ENCODE results near the gene RPL27.
A peak's percentile ranks its signal among the peaks of the same experiment; 100 is the strongest.
"Not testable (repeated sequence)": the region's sequence is repeated elsewhere in the genome, so short reads cannot be mapped to it uniquely, and the experiment has no call there.

Gene RPL27

GRCh38 chr17:42997984-42998938, at the start of gene RPL27:
Gene RPL27 (plus strand): TSS chr17:42998419. CDS start chr17:42998751, 332 bp downstream.
- Histone ChIP-seq H3K9me3 (ENCODE audit: control insufficient read depth, insufficient read depth, low read depth, low read length) (no peaks in the 10 kb centered on the region), H3K9ac (ENCODE audit: low read length) (peak within 1 kb of the TSS; percentile 97), H3K27ac (ENCODE audit: low read depth, low read length) (peak within 1 kb of the TSS; percentile 93), H3K4me3 (ENCODE audit: low read depth, low read length) (peak within 1 kb of the TSS; percentile 96), H3K36me3 (ENCODE audit: control insufficient read depth, insufficient read depth, low read length) (peaks cover 48% of the 10 kb centered on the region), H3K4me1 (ENCODE audit: control insufficient read depth, insufficient read depth, low read length) (peaks cover 4% of the 10 kb centered on the region; the same call in 1 of the 2 replicates), H3K27me3 (ENCODE audit: control insufficient read depth, insufficient read depth, low read length) (no peaks in the 10 kb centered on the region)

GRCh38 chr17:42950044-42950783, 48.0 kb upstream of the RPL27 start:
- H3K4me3 ChIP-seq (ENCODE audit: low read depth, low read length): no peak overlapping the region
- no peak overlapping the region for H3K27ac ChIP-seq (ENCODE audit: low read depth, low read length)
- H3K4me1 ChIP-seq (ENCODE audit: control insufficient read depth, insufficient read depth, low read length): no peaks in the 10 kb centered on the region
- H3K9me3 ChIP-seq (ENCODE audit: control insufficient read depth, insufficient read depth, low read depth, low read length): no peaks in the 10 kb centered on the region
- H3K36me3 ChIP-seq (ENCODE audit: control insufficient read depth, insufficient read depth, low read length): peaks cover 57% of the 10 kb centered on the region
- no peaks in the 10 kb centered on the region for H3K27me3 ChIP-seq (ENCODE audit: control insufficient read depth, insufficient read depth, low read length)
- no peak overlapping the region for H3K9ac ChIP-seq (ENCODE audit: low read length)

GRCh38 chr17:42953669-42954068, 44.5 kb upstream of the RPL27 start:
- no peaks in the 10 kb centered on the region for H3K27me3 ChIP-seq (ENCODE audit: control insufficient read depth, insufficient read depth, low read length)
- no peak overlapping the region for H3K9ac ChIP-seq (ENCODE audit: low read length)
- H3K4me3 ChIP-seq (ENCODE audit: low read depth, low read length): no peak overlapping the region
- no peak overlapping the region for H3K27ac ChIP-seq (ENCODE audit: low read depth, low read length)
- H3K36me3 ChIP-seq (ENCODE audit: control insufficient read depth, insufficient read depth, low read length): peaks cover 83% of the 10 kb centered on the region
- no peaks in the 10 kb centered on the region for H3K9me3 ChIP-seq (ENCODE audit: control insufficient read depth, insufficient read depth, low read depth, low read length)
- H3K4me1 ChIP-seq (ENCODE audit: control insufficient read depth, insufficient read depth, low read length): no peaks in the 10 kb centered on the region

GRCh38 chr17:42964161-42964932, 33.9 kb upstream of the RPL27 start, which contains the start of gene AARSD1:
Gene AARSD1 (minus strand): TSS chr17:42964454. CDS start chr17:42964440, 14 bp downstream.
- H3K4me1 ChIP-seq (ENCODE audit: control insufficient read depth, insufficient read depth, low read length): no peaks in the 10 kb centered on the region; the same call in 1 of the 2 replicates
- peak within 1 kb of the TSS; percentile 89 for H3K4me3 ChIP-seq (ENCODE audit: low read depth, low read length)
- no peaks in the 10 kb centered on the region for H3K9me3 ChIP-seq (ENCODE audit: control insufficient read depth, insufficient read depth, low read depth, low read length)
- peak within 1 kb of the TSS; percentile 86 for H3K9ac ChIP-seq (ENCODE audit: low read length)
- peak within 1 kb of the TSS; percentile 64; the same call in 1 of the 2 replicates for H3K27ac ChIP-seq (ENCODE audit: low read depth, low read length)
- H3K27me3 ChIP-seq (ENCODE audit: control insufficient read depth, insufficient read depth, low read length): no peaks in the 10 kb centered on the region
- H3K36me3 ChIP-seq (ENCODE audit: control insufficient read depth, insufficient read depth, low read length): peaks cover 33% of the 10 kb centered on the region

GRCh38 chr17:42967925-42968324, 30.3 kb upstream of the RPL27 start:
- H3K9me3 ChIP-seq (ENCODE audit: control insufficient read depth, insufficient read depth, low read depth, low read length): no peaks in the 10 kb centered on the region
- no peaks in the 10 kb centered on the region for H3K36me3 ChIP-seq (ENCODE audit: control insufficient read depth, insufficient read depth, low read length)
- H3K27me3 ChIP-seq (ENCODE audit: control insufficient read depth, insufficient read depth, low read length): no peaks in the 10 kb centered on the region
- H3K4me1 ChIP-seq (ENCODE audit: control insufficient read depth, insufficient read depth, low read length): no peaks in the 10 kb centered on the region; the same call in 1 of the 2 replicates
- no peak overlapping the region for H3K4me3 ChIP-seq (ENCODE audit: low read depth, low read length)
- no peak overlapping the region for H3K9ac ChIP-seq (ENCODE audit: low read length)
- H3K27ac ChIP-seq (ENCODE audit: low read depth, low read length): no peak overlapping the region

- Histone ChIP-seq H3K9ac (ENCODE audit: low read length) (no peak overlapping the region), H3K27ac (ENCODE audit: low read depth, low read length) (no peak overlapping the region; the same call in 1 of the 2 replicates)
Measured at GRCh38 chr17:42969001-42969581, 29.1 kb upstream of the RPL27 start.

GRCh38 chr17:42971589-42971988, 26.6 kb upstream of the RPL27 start:
- H3K36me3 ChIP-seq (ENCODE audit: control insufficient read depth, insufficient read depth, low read length): no peaks in the 10 kb centered on the region
- H3K27ac ChIP-seq (ENCODE audit: low read depth, low read length): no peak overlapping the region
- H3K9me3 ChIP-seq (ENCODE audit: control insufficient read depth, insufficient read depth, low read depth, low read length): no peaks in the 10 kb centered on the region
- H3K4me3 ChIP-seq (ENCODE audit: low read depth, low read length): no peak overlapping the region
- H3K9ac ChIP-seq (ENCODE audit: low read length): no peak overlapping the region
- H3K27me3 ChIP-seq (ENCODE audit: control insufficient read depth, insufficient read depth, low read length): no peaks in the 10 kb centered on the region
- H3K4me1 ChIP-seq (ENCODE audit: control insufficient read depth, insufficient read depth, low read length): no peaks in the 10 kb centered on the region

More at GRCh38 chr17:42969001-42969581, 29.1 kb upstream of the RPL27 start:
- Histone ChIP-seq H3K4me1 (ENCODE audit: control insufficient read depth, insufficient read depth, low read length) (no peaks in the 10 kb centered on the region), H3K9me3 (ENCODE audit: control insufficient read depth, insufficient read depth, low read depth, low read length) (no peaks in the 10 kb centered on the region), H3K4me3 (ENCODE audit: low read depth, low read length) (no peak overlapping the region), H3K36me3 (ENCODE audit: control insufficient read depth, insufficient read depth, low read length) (no peaks in the 10 kb centered on the region), H3K27me3 (ENCODE audit: control insufficient read depth, insufficient read depth, low read length) (no peaks in the 10 kb centered on the region)

- not testable (repeated sequence) for H3K36me3 ChIP-seq (ENCODE audit: control insufficient read depth, insufficient read depth, low read length); H3K9me3 ChIP-seq (ENCODE audit: control insufficient read depth, insufficient read depth, low read depth, low read length); H3K4me1 ChIP-seq (ENCODE audit: control insufficient read depth, insufficient read depth, low read length); H3K27me3 ChIP-seq (ENCODE audit: control insufficient read depth, insufficient read depth, low read length); H3K27ac ChIP-seq (ENCODE audit: low read depth, low read length); H3K4me3 ChIP-seq (ENCODE audit: low read depth, low read length); H3K9ac ChIP-seq (ENCODE audit: low read length)
Measured at GRCh38 chr17:42973323-42973722, 24.9 kb upstream of the RPL27 start.

- no peaks in the 10 kb centered on the region for H3K9me3 ChIP-seq (ENCODE audit: control insufficient read depth, insufficient read depth, low read depth, low read length)
- no peak overlapping the region for H3K9ac ChIP-seq (ENCODE audit: low read length)
- H3K4me3 ChIP-seq (ENCODE audit: low read depth, low read length): no peak overlapping the region
- peaks cover 9% of the 10 kb centered on the region for H3K4me1 ChIP-seq (ENCODE audit: control insufficient read depth, insufficient read depth, low read length)
- H3K36me3 ChIP-seq (ENCODE audit: control insufficient read depth, insufficient read depth, low read length): no peaks in the 10 kb centered on the region
- no peak overlapping the region for H3K27ac ChIP-seq (ENCODE audit: low read depth, low read length)
- H3K27me3 ChIP-seq (ENCODE audit: control insufficient read depth, insufficient read depth, low read length): no peaks in the 10 kb centered on the region
Measured at GRCh38 chr17:42975265-42975664, 23.0 kb upstream of the RPL27 start.

- not testable (repeated sequence) for H3K36me3 ChIP-seq (ENCODE audit: control insufficient read depth, insufficient read depth, low read length); H3K9ac ChIP-seq (ENCODE audit: low read length); H3K4me3 ChIP-seq (ENCODE audit: low read depth, low read length); H3K9me3 ChIP-seq (ENCODE audit: control insufficient read depth, insufficient read depth, low read depth, low read length); H3K27ac ChIP-seq (ENCODE audit: low read depth, low read length); H3K4me1 ChIP-seq (ENCODE audit: control insufficient read depth, insufficient read depth, low read length); H3K27me3 ChIP-seq (ENCODE audit: control insufficient read depth, insufficient read depth, low read length)
Measured at GRCh38 chr17:42975701-42976100, 22.5 kb upstream of the RPL27 start.

All from HUES6 (cell line).